CD4-positive, alpha-beta T cell (primary cell): ENCODE data around the gene RAPGEF2. TPM values are rescaled to one million over a fixed set of nuclear protein-coding genes. Genes with fewer than 3 reads are reported as not detected.
A peak's percentile ranks its signal among the peaks of the same experiment; 100 is the strongest.

Experiments used
- ATAC-seq: fragments of 200-7000 bp; cut with Tn5 transposase; one replicate; pipeline ENCODE4 v1.10.0; 2022; ENCODE audit warnings: mild to moderate bottlenecking; ENCODE audit not compliant: poor library complexity
- CTCF ChIA-PET: fragments of 350-600 bp; sonication (Branson Sonifier 250); formaldehyde crosslinking; loops from one replicate; lab custom pipeline; 2021; ENCODE audit warnings: antibody characterized with exemption, inconsistent platforms; lab: Charles Lee
- POLR2A ChIA-PET: fragments of 350-600 bp; sonication (Branson Sonifier 250); formaldehyde crosslinking; loops from one replicate; lab custom pipeline; 2021; ENCODE audit warnings: antibody characterized with exemption, inconsistent platforms; lab: Charles Lee
- DNase-seq, 14 experiments: peaks; one replicate each; pipeline ENCODE4 v3.0.0-alpha.2; 2013 to 2020; ENCODE audit warnings: mixed read lengths in 2 of 14
- H3K27ac ChIP-seq, 2 donors: one replicate each; pipeline versions ENCODE4 v1.5.1 to v1.7.0; 2013; ENCODE audit warnings: low read length in 2 of 2, low read depth in 1 of 2, mild to moderate bottlenecking in 1 of 2
- H3K27me3 ChIP-seq, 2 experiments: 1 replicate in 1 of 2; 2 replicates in 1 of 2; pipeline versions ENCODE4 v1.6.1 to v1.7.0; 2013; ENCODE audit warnings: low read length in 2 of 2, control low read depth in 1 of 2, mild to moderate bottlenecking in 1 of 2, moderate library complexity in 1 of 2; ENCODE audit not compliant: insufficient read depth in 2 of 2, control insufficient read depth in 1 of 2
- H3K36me3 ChIP-seq: one replicate; pipeline ENCODE4 v1.6.1; 2013; ENCODE audit warnings: low read length, control low read depth; ENCODE audit not compliant: insufficient read depth
- H3K4me1 ChIP-seq: one replicate; pipeline ENCODE4 v1.6.1; 2013; ENCODE audit warnings: low read length, control low read depth; ENCODE audit not compliant: insufficient read depth
- H3K4me3 ChIP-seq: one replicate; pipeline ENCODE4 v1.5.1; 2013; ENCODE audit warnings: mild to moderate bottlenecking, low read length, moderate library complexity
- H3K9me3 ChIP-seq, 2 experiments: 1 replicate in 1 of 2; 2 replicates in 1 of 2; pipeline versions ENCODE4 v1.6.1 to v1.7.0; 2013; ENCODE audit warnings: low read length in 2 of 2, mild to moderate bottlenecking in 2 of 2, control low read depth in 1 of 2, moderate library complexity in 1 of 2; ENCODE audit not compliant: control insufficient read depth in 1 of 2, insufficient read depth in 1 of 2
- H3K27ac Mint-ChIP-seq: one replicate; pipeline ENCODE4 v1.8.0; 2020; ENCODE audit warnings: mixed read lengths
- H3K27me3 Mint-ChIP-seq: one replicate; pipeline ENCODE4 v1.8.0; 2021; ENCODE audit warnings: mixed read lengths
- H3K36me3 Mint-ChIP-seq: one replicate; pipeline ENCODE4 v1.8.0; 2021; ENCODE audit warnings: low read depth, mixed read lengths
- H3K4me1 Mint-ChIP-seq: one replicate; pipeline ENCODE4 v1.8.0; 2021; ENCODE audit warnings: low read depth, mixed read lengths
- H3K4me3 Mint-ChIP-seq: one replicate; pipeline ENCODE4 v1.8.0; 2020; ENCODE audit warnings: mild to moderate bottlenecking, mixed read lengths
- H3K9me3 Mint-ChIP-seq: one replicate; pipeline ENCODE4 v1.8.0; 2020; ENCODE audit warnings: mixed read lengths
- CTCF ChIP-seq: fragments of 200-600 bp; IDR thresholded peaks from one replicate; pipeline ENCODE4 v1.8.0; 2022; ENCODE audit warnings: antibody characterized with exemption, mild to moderate bottlenecking
- intact Hi-C, 2 experiments: fragments of 100-400 bp; cut with DNase I in 1 of 2; cut with micrococcal nuclease in 1 of 2; formaldehyde crosslinking; loops; one replicate each; pipeline versions ENCODE4 v1.15.1 to v1.9.0; 2023 to 2025; cut with DNase I, micrococcal nuclease
- total RNA-seq, 174 experiments: library from RNA in 2 of 174; stranded (reverse) in 2 of 174; gene quantifications; one replicate each; pipeline ENCODE4 v1.2.3 and lab custom pipeline; 2021 to 2026

RAPGEF2 gene
- total RNA-seq, 2 experiments from 2014 or later: 25.6 to 26.4 TPM

GRCh38 chr4:159229164-159229563 is 126.3 kb downstream of the RAPGEF2 start:
- CTCF ChIA-PET: no interaction called here
- DNase-seq (no peak), ATAC-seq (no peak)
- H3K27ac ChIP-seq: no peak overlapping the region
- no peak overlapping the region for H3K4me3 ChIP-seq
- H3K9me3 Mint-ChIP-seq: no peaks in the 10 kb centered on the region
- H3K27me3 ChIP-seq: no peaks in the 10 kb centered on the region
- no peaks in the 10 kb centered on the region for H3K4me1 ChIP-seq
- peaks cover 27% of the 10 kb centered on the region for H3K4me1 Mint-ChIP-seq
- H3K4me3 Mint-ChIP-seq: no peak overlapping the region
- intact Hi-C loops: no loop called here
- H3K36me3 ChIP-seq: no peaks in the 10 kb centered on the region
- no peaks in the 10 kb centered on the region for H3K27me3 Mint-ChIP-seq
- no peaks in the 10 kb centered on the region for H3K36me3 Mint-ChIP-seq
- POLR2A ChIA-PET: no interaction called here
- TF ChIP-seq CTCF: no peak
- H3K27ac Mint-ChIP-seq: no peak overlapping the region
- H3K9me3 ChIP-seq: no peaks in the 10 kb centered on the region

- Mint-ChIP-seq H3K4me3 (no peak overlapping the region), H3K36me3 (no peaks in the 10 kb centered on the region), H3K9me3 (no peaks in the 10 kb centered on the region), H3K27ac (no peak overlapping the region), H3K4me1 (peaks cover 17% of the 10 kb centered on the region), H3K27me3 (no peaks in the 10 kb centered on the region)
- peak in 1 of 14 experiments; percentile 21 for DNase-seq
- Histone ChIP-seq H3K27ac (no peak overlapping the region), H3K9me3 (no peaks in the 10 kb centered on the region), H3K4me1 (no peaks in the 10 kb centered on the region), H3K36me3 (no peaks in the 10 kb centered on the region), H3K4me3 (no peak overlapping the region), H3K27me3 (no peaks in the 10 kb centered on the region)
- intact Hi-C loops: no loop called here
- CTCF ChIA-PET: interaction anchor here (0.7 kb wide), 1 partner anchor 27 kb away, joined by 3 read pairs; no protein-coding TSS in a partner anchor
- TF ChIP-seq CTCF: no peak
- POLR2A ChIA-PET: no interaction called here
- ATAC-seq: no peak
Measured at GRCh38 chr4:159232465-159233106, 129.7 kb downstream of the RAPGEF2 start.

- ChIA-PET POLR2A (no interaction called here), CTCF (no interaction called here)
- no peaks in the 10 kb centered on the region for H3K4me1 ChIP-seq
- ATAC-seq (no peak), DNase-seq (no peak)
- Mint-ChIP-seq H3K27me3 (no peaks in the 10 kb centered on the region), H3K4me3 (no peak overlapping the region), H3K4me1 (peaks cover 27% of the 10 kb centered on the region), H3K36me3 (peaks cover 1% of the 10 kb centered on the region), H3K27ac (no peak overlapping the region), H3K9me3 (no peaks in the 10 kb centered on the region)
- no peak for TF ChIP-seq CTCF
- no peaks in the 10 kb centered on the region for H3K27me3 ChIP-seq
- no peak overlapping the region for H3K4me3 ChIP-seq
- H3K36me3 ChIP-seq: no peaks in the 10 kb centered on the region
- H3K9me3 ChIP-seq: no peaks in the 10 kb centered on the region
- H3K27ac ChIP-seq: no peak overlapping the region
- intact Hi-C loops: no loop called here
Measured at GRCh38 chr4:159235779-159236368, 133.0 kb downstream of the RAPGEF2 start.
